PC-9 (cell line): ENCODE measurements around the gene EPB41L5.
"Not testable (repeated sequence)": the region's sequence is repeated elsewhere in the genome, so short reads cannot be mapped to it uniquely, and the experiment has no call there.

Experiments
- CTCF ChIP-seq: fragments of 200-600 bp; sonication (generic); conservative IDR thresholded peaks from 2 replicates; pipeline ENCODE4 v1.6.1; 2017; ENCODE audit warnings: mixed run types, antibody characterized with exemption, mild to moderate bottlenecking, moderate library complexity
- EZH2 ChIP-seq: fragments of 200-600 bp; sonication (generic); IDR thresholded peaks from 2 replicates; pipeline ENCODE4 v1.8.0; 2017; ENCODE audit warnings: antibody characterized with exemption, low read depth

DNA sequence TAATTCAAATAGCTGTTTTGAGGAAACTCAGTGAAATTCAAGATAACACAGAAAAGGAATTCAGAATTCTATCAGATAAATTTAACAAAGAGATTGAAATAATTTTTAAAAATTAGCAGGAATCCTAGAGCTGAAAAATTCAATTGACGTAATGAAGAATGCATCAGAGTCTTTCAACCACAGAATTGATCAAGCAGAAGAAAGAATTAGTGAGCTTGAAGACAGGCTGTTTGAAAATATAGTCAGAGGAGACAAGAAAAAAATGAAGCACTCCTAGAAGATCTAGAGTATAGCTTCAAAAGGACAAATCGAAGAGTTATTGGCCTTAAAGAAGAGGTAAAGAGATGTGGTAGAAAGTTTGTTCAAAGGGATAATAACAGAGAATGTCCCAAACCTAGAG lies 122.1 kb downstream of the EPB41L5 start:
- TF ChIP-seq CTCF, EZH2: not testable (repeated sequence)
